K562 (cell line): ENCODE data around the gene FMN1.

Experiments
- PTTG1 ChIP-seq: fragments of 450-650 bp; IDR thresholded peaks from 2 replicates; pipeline ENCODE4 v1.6.1; 2016; ENCODE audit warnings: low read depth, mild to moderate bottlenecking, missing genetic modification characterization, missing compliant biosample characterization
- ZKSCAN8 ChIP-seq: fragments of 200-800 bp; sonication (Bioruptor generic); IDR thresholded peaks from 2 replicates; pipeline ENCODE4 v1.6.1; 2016; ENCODE audit warnings: missing genetic modification characterization, missing compliant biosample characterization
- ZNF121 ChIP-seq: sonication (generic); formaldehyde crosslinking; conservative IDR thresholded peaks from 2 replicates; pipeline ENCODE4 v1.8.0; 2022; ENCODE audit warnings: missing genetic modification reagents

- TF ChIP-seq PTTG1 (tag) (no peak), ZNF121 (CRISPR knock-in tag) (no peak), ZKSCAN8 (CRISPR knock-in tag) (no peak)
Observed at GRCh38 chr15:32736701-32737061, 457.8 kb downstream of the FMN1 start.
